PC-9 (cell line): ENCODE results near the gene ZNF653. TPM values are rescaled to one million over a fixed set of nuclear protein-coding genes. Genes with fewer than 3 reads are reported as not detected.

ENCODE experiments used
- Bru-seq: library from RNA; stranded (reverse); fragments of 400-500 nt; gene quantifications from one replicate; lab custom pipeline; 2021; lab: Mats Ljungman, UMichigan
- BruChase-seq, 2 experiments: library from RNA; stranded (reverse); fragments of 400-500 nt; gene quantifications; one replicate each; lab custom pipeline; 2021; lab: Mats Ljungman, UMichigan
- BruUV-seq: library from RNA; stranded (reverse); fragments of 400-500 nt; replicated peaks from 2 replicates; lab custom pipeline; 2021; lab: Mats Ljungman, UMichigan
- CTCF ChIA-PET: fragments of 300-600 bp; sonication (Branson Sonifier 250); formaldehyde crosslinking; loops from one replicate; lab custom pipeline; 2022; ENCODE audit warnings: antibody characterized with exemption; lab: Charles Lee
- POLR2A ChIA-PET: fragments of 300-600 bp; sonication (Branson Sonifier 250); formaldehyde crosslinking; loops from one replicate; lab custom pipeline; 2022; ENCODE audit warnings: antibody characterized with exemption; ENCODE audit not compliant: unreplicated experiment; lab: Charles Lee
- DNase-seq, 2 experiments: peaks; one replicate each; pipeline versions ENCODE4 v3.0.0 to v3.0.0-alpha.2; 2015 to 2022; ENCODE audit warnings: mixed read lengths in 1 of 2
- H2AFZ ChIP-seq: fragments of 200-600 bp; sonication (generic); 2 replicates; pipeline ENCODE4 v1.8.1; 2017; ENCODE audit warnings: antibody characterized with exemption
- H3F3A ChIP-seq: fragments of 200-600 bp; sonication (generic); 2 replicates; pipeline ENCODE4 v1.8.1; 2017; ENCODE audit warnings: antibody characterized with exemption, mild to moderate bottlenecking, low read depth; ENCODE audit not compliant: insufficient read depth
- H3K27ac ChIP-seq: fragments of 200-600 bp; sonication (generic); 2 replicates; pipeline ENCODE4 v1.6.1; 2016; ENCODE audit warnings: mixed run types
- H3K27me3 ChIP-seq: fragments of 200-600 bp; sonication (generic); 2 replicates; pipeline ENCODE4 v1.6.1; 2016; ENCODE audit warnings: low read depth, mixed run types; ENCODE audit not compliant: insufficient read depth
- H3K36me3 ChIP-seq: fragments of 200-600 bp; sonication (generic); 2 replicates; pipeline ENCODE4 v1.6.1; 2016; ENCODE audit warnings: low read depth, mixed run types
- H3K4me1 ChIP-seq: fragments of 200-600 bp; sonication (generic); replicated peaks from 2 replicates; pipeline ENCODE4 v1.6.1; 2016; ENCODE audit warnings: mixed run types; ENCODE audit not compliant: insufficient read depth
- H3K4me2 ChIP-seq: fragments of 200-600 bp; sonication (generic); 2 replicates; pipeline ENCODE4 v1.6.1; 2017; ENCODE audit warnings: mixed run types
- H3K4me3 ChIP-seq: fragments of 200-600 bp; sonication (generic); 2 replicates; pipeline ENCODE4 v1.6.1; 2016; ENCODE audit warnings: mixed run types
- H3K79me2 ChIP-seq: fragments of 200-600 bp; sonication (generic); 2 replicates; pipeline ENCODE4 v1.6.1; 2017; ENCODE audit warnings: low read depth, mixed run types
- H3K9me2 ChIP-seq: fragments of 200-600 bp; sonication (generic); 2 replicates; pipeline ENCODE4 v1.8.1; 2017; ENCODE audit warnings: mild to moderate bottlenecking; ENCODE audit not compliant: insufficient read depth
- H3K9me3 ChIP-seq: fragments of 200-600 bp; sonication (generic); 2 replicates; pipeline ENCODE4 v1.8.1; 2016; ENCODE audit warnings: low read depth; ENCODE audit not compliant: insufficient read depth
- H4K20me1 ChIP-seq: fragments of 200-600 bp; sonication (generic); 2 replicates; pipeline ENCODE4 v1.8.1; 2017; ENCODE audit not compliant: insufficient read depth
- CTCF ChIP-seq: fragments of 200-600 bp; sonication (generic); conservative IDR thresholded peaks from 2 replicates; pipeline ENCODE4 v1.6.1; 2017; ENCODE audit warnings: mixed run types, antibody characterized with exemption, mild to moderate bottlenecking, moderate library complexity
- EZH2 ChIP-seq: fragments of 200-600 bp; sonication (generic); IDR thresholded peaks from 2 replicates; pipeline ENCODE4 v1.8.0; 2017; ENCODE audit warnings: antibody characterized with exemption, low read depth
- intact Hi-C: fragments of 100-400 bp; cut with micrococcal nuclease; formaldehyde crosslinking; loops from one replicate; pipeline ENCODE4 v1.10.0; 2022; ENCODE audit not compliant: unreplicated experiment
- long read RNA-seq: library from polyadenylated mRNA; stranded (forward); transcript quantifications from one replicate; pipeline ENCODE4 v2.0.0, GENCODE V29; 2022
- total RNA-seq: library from RNA; stranded (reverse); gene quantifications from 2 replicates; pipeline ENCODE4 v1.2.3, GENCODE V29; 2021

Gene ZNF653, protein sequence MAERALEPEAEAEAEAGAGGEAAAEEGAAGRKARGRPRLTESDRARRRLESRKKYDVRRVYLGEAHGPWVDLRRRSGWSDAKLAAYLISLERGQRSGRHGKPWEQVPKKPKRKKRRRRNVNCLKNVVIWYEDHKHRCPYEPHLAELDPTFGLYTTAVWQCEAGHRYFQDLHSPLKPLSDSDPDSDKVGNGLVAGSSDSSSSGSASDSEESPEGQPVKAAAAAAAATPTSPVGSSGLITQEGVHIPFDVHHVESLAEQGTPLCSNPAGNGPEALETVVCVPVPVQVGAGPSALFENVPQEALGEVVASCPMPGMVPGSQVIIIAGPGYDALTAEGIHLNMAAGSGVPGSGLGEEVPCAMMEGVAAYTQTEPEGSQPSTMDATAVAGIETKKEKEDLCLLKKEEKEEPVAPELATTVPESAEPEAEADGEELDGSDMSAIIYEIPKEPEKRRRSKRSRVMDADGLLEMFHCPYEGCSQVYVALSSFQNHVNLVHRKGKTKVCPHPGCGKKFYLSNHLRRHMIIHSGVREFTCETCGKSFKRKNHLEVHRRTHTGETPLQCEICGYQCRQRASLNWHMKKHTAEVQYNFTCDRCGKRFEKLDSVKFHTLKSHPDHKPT
- total RNA-seq (13.4 and 13.8 TPM in 2 replicates), Bru-seq, nascent RNA (percentile 57 among the genes with signal in this experiment), BruChase-seq, experiment 1, labeled RNA remaining after a 2-hour chase (percentile 63 among the genes with signal in this experiment), BruChase-seq, experiment 2, labeled RNA remaining after a 6-hour chase (percentile 81 among the genes with signal in this experiment)
- long read RNA-seq, partial matches to known transcripts, result 0 of 6 reads
- long read RNA-seq, other reads (novel, unspliced or antisense), result 3 of 6 reads

DNA sequence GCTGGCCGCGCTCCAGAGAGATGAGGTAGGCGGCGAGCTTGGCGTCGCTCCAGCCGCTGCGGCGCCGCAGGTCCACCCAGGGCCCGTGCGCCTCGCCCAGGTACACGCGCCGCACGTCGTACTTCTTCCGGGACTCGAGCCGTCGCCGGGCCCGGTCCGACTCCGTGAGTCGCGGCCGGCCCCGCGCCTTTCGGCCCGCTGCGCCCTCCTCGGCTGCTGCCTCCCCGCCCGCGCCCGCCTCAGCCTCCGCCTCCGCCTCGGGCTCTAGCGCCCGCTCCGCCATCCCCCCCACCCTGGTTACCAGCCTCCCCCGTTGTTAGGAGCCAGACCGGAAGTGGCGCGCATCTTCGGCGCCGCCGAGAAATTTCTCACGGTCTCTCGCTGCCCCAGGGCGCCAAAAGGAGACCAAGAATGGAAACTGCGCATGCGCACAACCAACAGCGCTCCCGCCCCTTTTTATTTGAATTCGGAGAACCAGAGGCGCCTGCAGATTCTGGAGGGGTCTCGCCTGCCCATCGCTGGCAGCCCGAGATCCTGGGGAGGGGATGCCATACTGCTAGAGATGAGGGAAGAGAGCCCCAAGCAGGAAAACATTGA lies at the start of gene ZNF653:
Gene ZNF653 (minus strand): TSS at position 336 of the 597 bp plus-strand sequence. CDS start 53 bp downstream, at position 283.
- Histone ChIP-seq H3K79me2 (peaks cover 11% of the 10 kb centered on the region; the same call in 1 of the 2 replicates), H3K9me3 (no peaks in the 10 kb centered on the region), H3F3A (peaks cover 8% of the 10 kb centered on the region; the same call in 1 of the 2 replicates), H3K9me2 (no peaks in the 10 kb centered on the region), H3K27ac (peak within 1 kb of the TSS; percentile 67), H3K4me3 (peak within 1 kb of the TSS; percentile 81), H3K27me3 (no peaks in the 10 kb centered on the region), H3K4me2 (peak within 1 kb of the TSS; percentile 99), H2AFZ (peak within 1 kb of the TSS; percentile 78), H3K4me1 (peaks cover 11% of the 10 kb centered on the region), H3K36me3 (no peaks in the 10 kb centered on the region), H4K20me1 (no peaks in the 10 kb centered on the region)
- POLR2A ChIA-PET, result interaction anchor here (0.6 kb wide), 1 partner anchor 84 kb away, joined by 5 read pairs; no protein-coding TSS in a partner anchor
- intact Hi-C loops, result loop anchor here (1.0 to 5.0 kb wide), 3 partner anchors 23 to 137 kb away; partner anchors contain the start of gene ELOF1
- CTCF ChIA-PET, result no interaction called here
- no TSS peak for BruUV-seq
- TF ChIP-seq CTCF, result no peak
- TF ChIP-seq EZH2, result no peak
- DNase-seq, result peak; percentile 85 to 92

GRCh38 chr19:11555246-11555645 lies 49.6 kb upstream of the ZNF653 start:
- intact Hi-C loops, result no loop called here
- CTCF ChIA-PET, result interaction anchor here (0.7 kb wide), 1 partner anchor 305 kb away, joined by 7 read pairs; no protein-coding TSS in a partner anchor

More at GRCh38 chr19:11555246-11555645, 49.6 kb upstream of the ZNF653 start:
- no peak overlapping the region for H3K27ac ChIP-seq
- H3K4me1 ChIP-seq, result peaks cover 9% of the 10 kb centered on the region; the same call in 1 of the 2 replicates
- peaks cover 24% of the 10 kb centered on the region for H4K20me1 ChIP-seq
- H3K9me3 ChIP-seq, result no peaks in the 10 kb centered on the region
- no peak overlapping the region for H2AFZ ChIP-seq
- H3K9me2 ChIP-seq, result no peaks in the 10 kb centered on the region
- H3F3A ChIP-seq, result peaks cover 10% of the 10 kb centered on the region; the same call in 1 of the 2 replicates
- peaks cover 51% of the 10 kb centered on the region for H3K79me2 ChIP-seq
- H3K4me3 ChIP-seq, result no peak overlapping the region
- POLR2A ChIA-PET, result no interaction called here
- no peaks in the 10 kb centered on the region for H3K27me3 ChIP-seq
- H3K4me2 ChIP-seq, result no peak overlapping the region
- 0 out of 2 replicates have a peak, but pooled peaks cover 11% of the 10 kb centered on the region for H3K36me3 ChIP-seq
- no TSS peak for BruUV-seq
- no peak for DNase-seq
- no peak for TF ChIP-seq EZH2
- no peak for TF ChIP-seq CTCF
